HG02981 (cell line): ENCODE results near the gene DBNDD1.
"Not testable (repeated sequence)": the region's sequence is repeated elsewhere in the genome, so short reads cannot be mapped to it uniquely, and the experiment has no call there.

Experiments
- ATAC-seq: cut with Tn5 transposase; IDR thresholded peaks from one replicate; pipeline ENCODE4 v1.9.1; 2021; ENCODE audit warnings: mild to moderate bottlenecking, moderate library complexity; ENCODE audit not compliant: unreplicated experiment

The DBNDD1 gene

GRCh38 chr16:89994389-89994720 lies 24.9 kb downstream of the DBNDD1 start:
- ATAC-seq, result no peak

DNA sequence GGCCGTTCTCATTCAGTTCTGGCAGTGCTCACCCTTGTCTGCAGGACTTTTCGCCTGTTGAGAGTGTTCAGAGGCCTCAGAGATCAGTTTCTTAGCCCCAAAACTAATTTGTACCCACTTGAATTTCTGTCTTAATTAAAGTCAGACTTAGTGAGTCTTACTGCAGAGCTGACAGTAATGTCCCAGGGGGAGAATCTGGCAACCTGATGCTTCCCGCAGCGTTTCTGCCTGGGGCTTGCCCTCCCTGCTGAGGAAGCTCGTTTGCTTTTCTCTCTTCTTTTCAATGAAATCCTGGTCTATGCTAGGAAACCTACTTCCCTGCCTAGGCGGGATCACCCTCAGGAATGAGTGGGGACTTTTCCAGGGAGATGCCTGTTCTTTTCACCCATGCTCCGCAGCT lies 25.3 kb downstream of the DBNDD1 start:
- no peak for ATAC-seq

GRCh38 chr16:89993377-89993776 lies 25.9 kb downstream of the DBNDD1 start:
- no peak for ATAC-seq

GRCh38 chr16:89990799-89991198 lies 28.5 kb downstream of the DBNDD1 start:
- no peak for ATAC-seq

GRCh38 chr16:89988951-89989350 lies 30.3 kb downstream of the DBNDD1 start:
- ATAC-seq, result no peak

GRCh38 chr16:89987169-89987568 lies 32.1 kb downstream of the DBNDD1 start:
- ATAC-seq, result no peak

- no peak for ATAC-seq
Measured at GRCh38 chr16:89986600-89986999, 32.7 kb downstream of the DBNDD1 start.

GRCh38 chr16:89985219-89985618 lies 34.0 kb downstream of the DBNDD1 start:
- ATAC-seq, result no peak

DNA sequence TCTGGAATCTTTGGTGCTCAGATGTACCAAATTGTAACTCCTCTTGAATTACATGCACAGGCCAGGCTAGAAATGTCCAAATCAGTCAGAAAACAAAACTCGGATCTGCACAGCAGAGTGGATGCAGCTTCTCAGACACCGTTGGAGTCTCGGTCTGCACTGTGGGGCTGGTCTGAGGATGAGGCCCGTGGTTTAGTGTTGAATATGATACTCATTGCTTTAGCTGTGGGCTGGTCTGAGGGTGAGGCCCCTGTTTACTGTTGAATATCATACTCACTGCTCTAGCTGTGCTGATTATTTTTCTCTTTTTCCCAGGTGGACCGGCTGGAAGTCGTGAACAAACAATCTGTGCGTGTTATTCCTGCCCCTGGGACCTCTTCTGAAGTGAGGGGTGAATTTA lies 35.0 kb downstream of the DBNDD1 start:
- ATAC-seq, result no peak

- no peak for ATAC-seq
Measured at GRCh38 chr16:89983536-89983935, 35.7 kb downstream of the DBNDD1 start.

DNA sequence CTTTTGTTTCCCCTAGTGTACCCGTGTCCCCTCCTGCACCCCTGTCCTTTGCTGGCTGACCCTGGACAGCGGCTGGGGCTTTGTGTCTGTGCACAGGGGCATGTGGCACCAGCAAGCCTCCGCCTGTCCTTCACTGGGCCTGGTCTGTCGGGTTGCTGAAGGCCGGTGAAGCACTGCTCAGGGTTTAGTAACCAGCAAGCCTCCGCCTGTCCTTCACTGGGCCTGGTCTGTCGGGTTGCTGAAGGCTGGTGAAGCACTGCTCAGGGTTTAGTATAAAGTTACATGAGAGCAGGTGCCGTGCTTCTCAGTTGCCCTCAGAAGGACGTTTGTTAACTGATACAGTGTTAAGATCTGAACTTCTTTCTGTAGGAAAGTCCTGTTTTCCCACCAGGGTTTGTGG lies 36.9 kb downstream of the DBNDD1 start:
- no peak for ATAC-seq

DNA sequence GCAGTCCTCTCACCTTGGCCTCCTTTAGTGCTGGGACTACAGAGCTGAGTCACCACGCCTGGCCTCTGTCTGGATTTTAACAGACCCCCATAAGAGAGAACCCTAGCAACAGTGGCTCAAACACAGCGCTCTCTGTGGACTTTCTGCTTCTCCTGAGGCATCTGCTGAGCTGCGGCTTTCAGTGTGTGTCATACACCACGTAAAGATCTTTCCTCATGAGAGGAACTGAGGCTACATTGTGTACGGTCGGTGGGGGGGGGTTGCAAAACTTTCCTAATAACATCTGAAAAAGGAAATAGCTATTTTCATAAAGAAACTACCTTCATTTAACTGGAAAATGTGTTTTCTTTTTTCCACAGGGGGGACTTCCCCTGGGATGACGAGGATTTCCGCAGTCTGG lies 37.8 kb downstream of the DBNDD1 start:
- ATAC-seq, result no peak

- ATAC-seq, result no peak
Measured at GRCh38 chr16:89974870-89975269, 44.4 kb downstream of the DBNDD1 start.

DNA sequence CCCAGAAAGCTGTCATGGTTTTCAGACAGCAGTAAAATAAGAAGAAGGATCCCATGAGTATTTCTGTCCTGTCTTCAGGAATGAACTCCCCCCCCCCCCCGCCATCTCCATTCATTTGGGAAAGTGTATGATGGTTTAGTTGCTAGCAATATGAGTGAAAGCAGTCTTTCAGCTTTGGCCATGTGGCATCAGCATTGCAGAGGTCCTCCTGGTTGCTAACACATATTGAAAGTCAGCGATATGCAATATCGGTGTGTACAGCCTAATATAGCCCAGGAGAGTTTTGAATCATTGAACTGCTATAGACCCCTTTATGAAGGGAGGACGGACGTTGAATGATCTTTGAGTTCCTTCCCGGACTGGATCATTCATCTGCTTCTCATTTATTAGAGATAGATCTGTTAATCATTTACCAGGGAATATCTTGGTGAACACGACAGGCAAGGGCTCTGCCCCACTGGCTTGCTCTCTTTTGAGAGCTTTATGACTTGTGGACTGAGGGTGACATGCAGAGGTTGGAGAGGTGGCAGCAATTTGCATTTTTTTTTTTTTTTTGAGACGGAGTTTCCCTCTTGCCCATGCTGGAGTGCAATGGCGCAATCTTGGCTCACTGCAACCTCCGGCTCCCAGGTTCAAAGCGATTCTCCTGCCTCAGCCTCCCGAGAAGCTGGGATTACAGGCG lies 45.5 kb downstream of the DBNDD1 start:
- ATAC-seq, result no peak

DNA sequence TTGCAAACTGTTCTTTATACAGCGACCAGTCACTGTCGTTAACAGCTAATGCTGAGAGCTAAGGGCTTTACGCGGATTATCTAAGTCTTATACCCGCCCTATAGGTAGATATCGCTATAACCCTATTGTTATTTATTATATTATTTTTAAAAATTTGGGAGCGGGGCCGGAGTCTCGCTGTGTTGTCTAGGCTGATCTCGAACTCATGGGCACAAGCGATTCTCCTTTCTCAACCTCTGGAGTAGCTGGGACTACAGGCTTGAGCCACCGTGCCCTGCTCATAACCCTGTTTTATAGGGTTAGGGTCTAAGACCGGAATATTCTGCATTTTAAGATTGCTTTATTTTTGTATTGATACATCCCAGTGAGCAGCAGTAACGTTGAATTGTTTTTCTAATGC lies 46.0 kb downstream of the DBNDD1 start:
- ATAC-seq, result no peak

- peak; percentile 80 for ATAC-seq
Measured at GRCh38 chr16:89972244-89973234, 46.7 kb downstream of the DBNDD1 start.

DNA sequence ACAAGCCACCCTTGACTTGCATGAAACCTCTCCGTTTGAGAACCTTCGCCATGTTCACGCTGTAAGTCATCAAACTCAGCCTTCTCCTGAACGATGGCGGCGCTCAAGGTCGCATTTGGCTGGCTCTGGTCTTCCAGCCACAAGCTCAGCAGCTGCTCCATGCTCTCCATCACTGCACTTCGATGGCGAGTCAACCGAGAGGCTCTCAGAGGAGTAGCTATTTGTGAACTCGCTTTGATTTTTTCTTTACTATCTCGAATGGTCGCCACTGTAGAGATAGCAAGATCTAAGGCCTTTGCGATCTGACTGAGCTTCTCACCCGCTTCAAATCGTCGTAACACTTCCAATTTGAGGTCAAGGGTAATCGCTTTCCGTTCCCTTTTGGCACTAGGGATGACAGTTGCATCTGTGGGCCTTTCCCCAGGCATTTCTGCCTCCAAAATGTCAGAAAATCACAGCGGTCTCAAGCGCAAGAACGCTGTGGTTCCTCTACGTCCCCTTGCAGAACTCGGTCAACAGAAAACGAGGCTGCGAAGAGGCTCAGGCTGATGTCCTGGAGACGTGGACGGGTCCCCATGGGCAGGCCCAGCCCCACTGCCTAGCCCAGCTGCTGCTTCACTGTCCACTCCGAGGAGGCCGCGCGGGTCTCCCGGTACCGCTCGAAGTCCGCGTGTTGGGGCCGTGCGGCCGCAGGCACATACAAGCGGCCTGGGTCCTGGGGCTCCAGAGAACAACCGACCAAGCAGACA lies 47.6 kb downstream of the DBNDD1 start:
- no peak for ATAC-seq

DNA sequence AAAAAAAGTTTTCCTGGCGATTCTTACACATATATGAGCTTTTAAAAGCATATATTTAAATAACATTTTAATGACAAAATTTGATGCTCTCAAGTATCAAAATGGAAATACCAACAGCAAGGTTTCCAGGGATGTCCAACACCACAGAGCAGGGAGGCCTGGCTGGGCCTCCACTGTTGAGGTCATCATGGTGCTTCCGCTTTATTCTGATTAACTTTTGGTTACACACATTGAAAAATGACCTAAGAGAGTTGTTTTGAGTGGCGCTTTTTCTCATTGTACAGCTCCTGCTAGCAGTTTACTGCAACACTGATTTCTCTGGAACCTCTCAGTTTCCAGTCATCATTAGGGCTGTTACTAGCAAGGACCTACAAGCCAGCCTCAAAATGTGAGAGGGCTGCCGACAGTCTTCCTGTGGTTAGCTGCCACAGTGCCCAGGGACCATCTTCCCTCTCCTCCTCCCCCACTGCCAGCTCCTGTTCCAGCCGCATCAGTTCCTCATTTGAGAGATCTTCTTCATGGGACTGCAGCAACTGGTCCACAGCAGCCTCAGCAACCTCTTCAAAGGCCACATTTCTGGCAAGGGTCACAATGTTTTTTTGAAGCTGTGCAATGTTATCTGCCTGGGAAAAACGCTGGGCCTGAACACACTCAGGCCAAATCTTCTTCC lies 49.4 kb downstream of the DBNDD1 start:
- ATAC-seq, result no peak

DNA sequence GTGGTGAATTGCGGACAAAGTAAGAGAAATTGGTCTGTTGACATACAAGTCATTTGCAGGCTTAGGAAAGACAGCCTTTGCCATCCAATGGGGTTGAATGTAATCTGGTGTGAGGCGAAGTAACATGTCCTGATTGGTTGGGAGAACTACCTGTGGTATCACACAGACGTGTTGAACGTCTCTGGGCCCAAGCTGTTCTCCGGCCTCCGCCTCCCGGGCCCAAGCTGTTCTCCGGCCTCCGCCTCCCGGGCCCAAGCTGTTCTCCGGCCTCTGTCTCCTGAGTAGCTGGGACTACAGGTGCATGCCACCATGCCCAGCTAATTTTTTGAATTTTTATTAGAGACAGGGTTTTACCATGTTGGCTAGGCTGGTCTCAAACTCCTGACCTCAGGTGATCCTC lies 51.2 kb downstream of the DBNDD1 start:
- ATAC-seq, result not testable (repeated sequence)

GRCh38 chr16:89967436-89967835 lies 51.8 kb downstream of the DBNDD1 start:
- not testable (repeated sequence) for ATAC-seq

DNA sequence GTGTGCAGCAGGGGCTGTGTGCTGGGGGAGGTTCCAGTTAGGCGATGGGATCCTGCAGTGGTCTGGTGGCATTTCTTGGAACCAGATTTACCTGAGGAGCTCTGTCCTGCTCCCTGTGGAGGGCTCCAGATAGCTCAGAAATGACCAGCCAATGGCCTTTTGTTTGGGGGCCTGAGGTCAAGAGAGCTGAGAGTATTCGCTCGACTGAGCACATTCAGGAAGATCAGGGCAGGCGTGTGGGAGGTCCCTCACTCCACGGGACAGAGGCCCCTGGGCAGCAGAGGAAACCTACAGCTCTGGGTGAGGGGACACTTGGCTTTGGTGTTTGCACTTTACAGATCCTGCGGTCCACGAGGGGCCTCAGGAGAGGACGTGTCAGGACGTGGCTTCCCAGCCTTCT lies 52.5 kb downstream of the DBNDD1 start:
- no peak for ATAC-seq
